OCI-LY1 (cell line): Measurements from ENCODE around the gene OR10A6.

Experiments
- H2AFZ ChIP-seq: fragments of 200-600 bp; sonication (generic), shearing (Covaris generic); 2 replicates; pipeline ENCODE4 v1.6.0; 2014; ENCODE audit warnings: antibody characterized with exemption, mild to moderate bottlenecking, low read length
- H3F3A ChIP-seq: fragments of 200-600 bp; sonication (generic), shearing (Covaris generic); 2 replicates; pipeline ENCODE4 v1.6.0; 2014; ENCODE audit warnings: mild to moderate bottlenecking, antibody characterized with exemption, low read length, moderate library complexity; ENCODE audit not compliant: insufficient read depth
- H3K27ac ChIP-seq: fragments of 200-600 bp; sonication (generic); 2 replicates; pipeline ENCODE4 v1.5.1; 2014; ENCODE audit warnings: low read length, mixed run types, mild to moderate bottlenecking, low read depth; ENCODE audit not compliant: poor library complexity, severe bottlenecking
- H3K27me3 ChIP-seq: fragments of 200-600 bp; sonication (generic); 2 replicates; pipeline ENCODE4 v1.6.0; 2014; ENCODE audit warnings: antibody characterized with exemption, mild to moderate bottlenecking, low read length, moderate library complexity; ENCODE audit not compliant: insufficient read depth
- H3K36me3 ChIP-seq: fragments of 200-600 bp; sonication (generic); 2 replicates; pipeline ENCODE4 v1.6.1; 2014; ENCODE audit warnings: mild to moderate bottlenecking, antibody characterized with exemption, low read length, moderate library complexity, mixed read lengths; ENCODE audit not compliant: insufficient read depth
- H3K4me1 ChIP-seq: fragments of 200-600 bp; sonication (generic); 2 replicates; pipeline ENCODE4 v1.5.1; 2014; ENCODE audit warnings: mild to moderate bottlenecking, low read length, moderate library complexity; ENCODE audit not compliant: insufficient read depth, severe bottlenecking
- H3K4me2 ChIP-seq: fragments of 200-600 bp; sonication (generic), shearing (Covaris generic); 2 replicates; pipeline ENCODE4 v1.6.1; 2014; ENCODE audit warnings: low read length
- H3K4me3 ChIP-seq: fragments of 200-600 bp; sonication (generic); 2 replicates; pipeline ENCODE4 v1.5.1; 2014; ENCODE audit warnings: low read length, low read depth, mild to moderate bottlenecking, mixed read lengths; ENCODE audit not compliant: poor library complexity, severe bottlenecking
- H3K79me2 ChIP-seq: fragments of 200-600 bp; shearing (Covaris generic); 2 replicates; pipeline ENCODE4 v1.6.1; 2016; ENCODE audit warnings: mixed run types, low read length, mixed read lengths; ENCODE audit not compliant: insufficient read depth
- H3K9ac ChIP-seq: fragments of 200-600 bp; sonication (generic), shearing (Covaris generic); 2 replicates; pipeline ENCODE4 v1.6.1; 2014; ENCODE audit warnings: mild to moderate bottlenecking, low read length, mixed read lengths
- H3K9me2 ChIP-seq: fragments of 200-600 bp; sonication (generic), shearing (Covaris generic); 2 replicates; pipeline ENCODE4 v1.6.1; 2014; ENCODE audit warnings: low read depth, mild to moderate bottlenecking, low read length, mixed read lengths
- H3K9me3 ChIP-seq: fragments of 200-600 bp; shearing (Covaris generic); 2 replicates; pipeline ENCODE4 v1.6.1; 2014; ENCODE audit warnings: low read length, mixed read lengths
- H4K20me1 ChIP-seq: fragments of 200-600 bp; sonication (generic), shearing (Covaris generic); 2 replicates; pipeline ENCODE4 v1.6.0; 2016; ENCODE audit warnings: mild to moderate bottlenecking, low read length; ENCODE audit not compliant: insufficient read depth
- CTCF ChIP-seq: fragments of 200-600 bp; sonication (generic), shearing (Covaris generic); IDR thresholded peaks from 2 replicates; pipeline ENCODE4 v1.5.1; 2017; ENCODE audit warnings: mild to moderate bottlenecking, antibody characterized with exemption, low read length, moderate library complexity, mixed read lengths
- EZH2 ChIP-seq: fragments of 200-600 bp; sonication (generic), shearing (Covaris generic); IDR thresholded peaks from 2 replicates; pipeline ENCODE4 v1.8.0; 2017; ENCODE audit warnings: borderline replicate concordance, mixed run types, mild to moderate bottlenecking, antibody characterized with exemption, low read length, moderate library complexity, mixed read lengths

OR10A6 gene

GRCh38 chr11:7941608-7942007, 10.5 kb upstream of the OR10A6 start, which contains the start of gene OR10A3:
TSS of gene OR10A3 (minus strand) at chr11:7941708. CDS start at chr11:7939520, 2,188 bp downstream.
- H3K9me3 ChIP-seq = no peaks in the 10 kb centered on the region; the same call in 1 of the 2 replicates
- no peak within 1 kb of the TSS for H3K27ac ChIP-seq
- H2AFZ ChIP-seq = no peak within 1 kb of the TSS
- TF ChIP-seq CTCF (no peak), EZH2 (no peak)
- no peaks in the 10 kb centered on the region for H4K20me1 ChIP-seq
- H3K79me2 ChIP-seq = no peaks in the 10 kb centered on the region
- H3K4me1 ChIP-seq = no peaks in the 10 kb centered on the region
- H3K36me3 ChIP-seq = no peaks in the 10 kb centered on the region
- H3K9me2 ChIP-seq = no peaks in the 10 kb centered on the region
- no peaks in the 10 kb centered on the region for H3F3A ChIP-seq
- no peak within 1 kb of the TSS for H3K4me2 ChIP-seq
- H3K9ac ChIP-seq = no peak within 1 kb of the TSS
- no peaks in the 10 kb centered on the region for H3K27me3 ChIP-seq
- no peak within 1 kb of the TSS for H3K4me3 ChIP-seq

- no peaks in the 10 kb centered on the region for H4K20me1 ChIP-seq
- H3K79me2 ChIP-seq = no peaks in the 10 kb centered on the region
- H3K9ac ChIP-seq = no peak overlapping the region
- no peaks in the 10 kb centered on the region for H3K9me2 ChIP-seq
- H3K4me3 ChIP-seq = no peak overlapping the region
- H3K9me3 ChIP-seq = no peaks in the 10 kb centered on the region; the same call in 1 of the 2 replicates
- no peak overlapping the region for H2AFZ ChIP-seq
- no peaks in the 10 kb centered on the region for H3K36me3 ChIP-seq
- no peaks in the 10 kb centered on the region for H3K27me3 ChIP-seq
- TF ChIP-seq EZH2 (no peak), CTCF (no peak)
- H3F3A ChIP-seq = no peaks in the 10 kb centered on the region
- H3K4me2 ChIP-seq = no peak overlapping the region
- H3K4me1 ChIP-seq = no peaks in the 10 kb centered on the region
- no peak overlapping the region for H3K27ac ChIP-seq
These were observed 10.1 kb upstream of the OR10A6 start for GRCh38 chr11:7941146-7941545.

- no peaks in the 10 kb centered on the region for H3K27me3 ChIP-seq
- no peaks in the 10 kb centered on the region for H3K9me2 ChIP-seq
- no peaks in the 10 kb centered on the region for H3K9me3 ChIP-seq
- no peak overlapping the region for H3K4me2 ChIP-seq
- H3K9ac ChIP-seq = no peak overlapping the region
- H4K20me1 ChIP-seq = no peaks in the 10 kb centered on the region
- no peak overlapping the region for H3K4me3 ChIP-seq
- no peaks in the 10 kb centered on the region for H3K4me1 ChIP-seq
- H3F3A ChIP-seq = no peaks in the 10 kb centered on the region
- TF ChIP-seq EZH2 (no peak), CTCF (no peak)
- H3K36me3 ChIP-seq = no peaks in the 10 kb centered on the region
- H3K27ac ChIP-seq = no peak overlapping the region
- no peak overlapping the region for H2AFZ ChIP-seq
- no peaks in the 10 kb centered on the region for H3K79me2 ChIP-seq
These were observed 5.5 kb upstream of the OR10A6 start for GRCh38 chr11:7936615-7937014.
